A549 (cell line): ENCODE measurements around the gene GPATCH3.

ENCODE experiments used
- BCL3 ChIP-seq: fragments of >200 bp; sonication (Bioruptor Twin); formaldehyde crosslinking; IDR thresholded peaks from 3 replicates; pipeline ENCODE4 v1.6.1; 2016
- CBX2 ChIP-seq: fragments of 200-600 bp; sonication (generic); IDR thresholded peaks from 2 replicates; pipeline ENCODE4 v1.6.1; 2016; ENCODE audit warnings: low read depth, mild to moderate bottlenecking, borderline replicate concordance
- CBX8 ChIP-seq: fragments of 200-600 bp; sonication (generic); IDR thresholded peaks from 2 replicates; pipeline ENCODE4 v1.6.1; 2016
- CEBPB ChIP-seq, 2 experiments: fragments of >200 bp in 1 of 2; sonication (Bioruptor Twin) in 1 of 2; formaldehyde crosslinking in 1 of 2; IDR thresholded peaks; 2 replicates each; pipeline ENCODE4 v1.6.1; 2012 to 2016
- CTCF ChIP-seq: fragments of >200 bp; sonication (Bioruptor Twin); formaldehyde crosslinking; IDR thresholded peaks from 3 replicates; pipeline ENCODE4 v1.5.1; 2016
- HOXA7 ChIP-seq: fragments of 250-450 bp; sonication (Bioruptor Pico); IDR thresholded peaks from 2 replicates; pipeline ENCODE4 v1.5.0; 2020; ENCODE audit warnings: mild to moderate bottlenecking, moderate library complexity
- MAFK ChIP-seq: fragments of 450-650 bp; IDR thresholded peaks from 2 replicates; pipeline ENCODE4 v1.6.1; 2014; ENCODE audit not compliant: partially characterized antibody
- POLR2A ChIP-seq: IDR thresholded peaks from 2 replicates; pipeline ENCODE4 v1.6.1; 2012; ENCODE audit warnings: mild to moderate bottlenecking, low read length
- REST ChIP-seq: fragments of 200-600 bp; sonication (generic); IDR thresholded peaks from 2 replicates; pipeline ENCODE4 v1.6.1; 2016; ENCODE audit warnings: antibody characterized with exemption, mild to moderate bottlenecking, moderate library complexity
- ZNF302 ChIP-seq: fragments of 250-450 bp; sonication (Bioruptor Pico); IDR thresholded peaks from 2 replicates; pipeline ENCODE4 v1.9.0; 2021; ENCODE audit warnings: inconsistent platforms, mild to moderate bottlenecking, moderate library complexity

GRCh38 chr1:26945728-26946127 is 45.5 kb upstream of the GPATCH3 start:
- TF ChIP-seq HOXA7 (CRISPR knock-in tag) = no peak
- TF ChIP-seq CBX8 = no peak
- no peak for TF ChIP-seq CTCF
- TF ChIP-seq CBX2 = no peak
- TF ChIP-seq REST = no peak
- TF ChIP-seq CEBPB (IDR thresholded peaks at IDR 0.05) = no peak
- TF ChIP-seq POLR2A = no peak
- no peak for TF ChIP-seq BCL3
- TF ChIP-seq ZNF302 = no peak
- TF ChIP-seq MAFK = no peak
